IPS-20b (cell line): ENCODE measurements around the gene VOPP1.

Experiments used
- H3K27ac ChIP-seq: one replicate; pipeline ENCODE4 v1.5.1; 2013; ENCODE audit warnings: low read length
- H3K27me3 ChIP-seq: 2 replicates; pipeline ENCODE4 v1.6.1; 2013; ENCODE audit warnings: mild to moderate bottlenecking, low read length, inconsistent platforms; ENCODE audit not compliant: insufficient read depth
- H3K36me3 ChIP-seq: 2 replicates; pipeline ENCODE4 v1.6.1; 2013; ENCODE audit warnings: low read depth, mild to moderate bottlenecking, inconsistent platforms, low read length, moderate library complexity; ENCODE audit not compliant: insufficient read depth
- H3K4me1 ChIP-seq: 2 replicates; pipeline ENCODE4 v1.6.1; 2013; ENCODE audit warnings: mild to moderate bottlenecking, control low read depth, inconsistent platforms, low read length, moderate library complexity; ENCODE audit not compliant: insufficient read depth
- H3K4me3 ChIP-seq: 2 replicates; pipeline ENCODE4 v1.5.1; 2013; ENCODE audit warnings: mild to moderate bottlenecking, low read length, inconsistent platforms
- H3K9ac ChIP-seq: 2 replicates; pipeline ENCODE4 v1.6.1; 2013; ENCODE audit warnings: low read depth, mild to moderate bottlenecking, inconsistent platforms, low read length, moderate library complexity
- H3K9me3 ChIP-seq: 2 replicates; pipeline ENCODE4 v1.6.1; 2013; ENCODE audit warnings: mild to moderate bottlenecking, low read depth, low read length, inconsistent platforms; ENCODE audit not compliant: insufficient read depth

The VOPP1 gene

GRCh38 chr7:55501611-55502010 lies 70.7 kb downstream of the VOPP1 start:
- no peak overlapping the region for H3K27ac ChIP-seq
- peaks cover 13% of the 10 kb centered on the region for H3K36me3 ChIP-seq
- H3K9ac ChIP-seq: no peak overlapping the region
- H3K4me3 ChIP-seq: no peak overlapping the region
- H3K27me3 ChIP-seq: no peaks in the 10 kb centered on the region
- H3K4me1 ChIP-seq: no peaks in the 10 kb centered on the region
- H3K9me3 ChIP-seq: no peaks in the 10 kb centered on the region

- no peak overlapping the region for H3K27ac ChIP-seq
- no peaks in the 10 kb centered on the region for H3K4me1 ChIP-seq
- H3K4me3 ChIP-seq: no peak overlapping the region
- no peaks in the 10 kb centered on the region for H3K27me3 ChIP-seq
- H3K36me3 ChIP-seq: peaks cover 25% of the 10 kb centered on the region
- H3K9ac ChIP-seq: no peak overlapping the region
- H3K9me3 ChIP-seq: no peaks in the 10 kb centered on the region
Observed at GRCh38 chr7:55500117-55500756, 72.1 kb downstream of the VOPP1 start.

GRCh38 chr7:55499591-55499990 lies 72.7 kb downstream of the VOPP1 start:
- Histone ChIP-seq H3K9ac (no peak overlapping the region), H3K36me3 (peaks cover 25% of the 10 kb centered on the region), H3K27ac (no peak overlapping the region), H3K4me1 (no peaks in the 10 kb centered on the region), H3K4me3 (no peak overlapping the region), H3K27me3 (no peaks in the 10 kb centered on the region), H3K9me3 (no peaks in the 10 kb centered on the region)

GRCh38 chr7:55498770-55499169 lies 73.5 kb downstream of the VOPP1 start:
- H3K4me1 ChIP-seq: no peaks in the 10 kb centered on the region
- no peak overlapping the region for H3K9ac ChIP-seq
- H3K36me3 ChIP-seq: peaks cover 25% of the 10 kb centered on the region
- no peak overlapping the region for H3K4me3 ChIP-seq
- no peaks in the 10 kb centered on the region for H3K9me3 ChIP-seq
- no peak overlapping the region for H3K27ac ChIP-seq
- H3K27me3 ChIP-seq: no peaks in the 10 kb centered on the region

GRCh38 chr7:55498142-55498541 lies 74.2 kb downstream of the VOPP1 start:
- no peaks in the 10 kb centered on the region for H3K27me3 ChIP-seq
- H3K36me3 ChIP-seq: peaks cover 25% of the 10 kb centered on the region
- H3K4me1 ChIP-seq: no peaks in the 10 kb centered on the region
- no peaks in the 10 kb centered on the region for H3K9me3 ChIP-seq
- no peak overlapping the region for H3K27ac ChIP-seq
- H3K4me3 ChIP-seq: no peak overlapping the region
- no peak overlapping the region for H3K9ac ChIP-seq

- Histone ChIP-seq H3K9ac (no peak overlapping the region), H3K36me3 (peaks cover 25% of the 10 kb centered on the region), H3K27ac (no peak overlapping the region)
Observed at GRCh38 chr7:55497521-55497920, 74.8 kb downstream of the VOPP1 start.

GRCh38 chr7:55496906-55497305 lies 75.4 kb downstream of the VOPP1 start:
- Histone ChIP-seq H3K9me3 (no peaks in the 10 kb centered on the region), H3K36me3 (peaks cover 25% of the 10 kb centered on the region), H3K4me3 (no peak overlapping the region), H3K9ac (no peak overlapping the region), H3K27me3 (no peaks in the 10 kb centered on the region), H3K4me1 (no peaks in the 10 kb centered on the region), H3K27ac (no peak overlapping the region)

More at GRCh38 chr7:55497521-55497920, 74.8 kb downstream of the VOPP1 start:
- Histone ChIP-seq H3K9me3 (no peaks in the 10 kb centered on the region), H3K4me1 (no peaks in the 10 kb centered on the region), H3K27me3 (no peaks in the 10 kb centered on the region), H3K4me3 (no peak overlapping the region)

- no peak overlapping the region for H3K4me3 ChIP-seq
- no peaks in the 10 kb centered on the region for H3K27me3 ChIP-seq
- no peaks in the 10 kb centered on the region for H3K4me1 ChIP-seq
- H3K9ac ChIP-seq: no peak overlapping the region
- no peaks in the 10 kb centered on the region for H3K9me3 ChIP-seq
- peaks cover 44% of the 10 kb centered on the region for H3K36me3 ChIP-seq
- H3K27ac ChIP-seq: no peak overlapping the region
Observed at GRCh38 chr7:55494951-55495350, 77.4 kb downstream of the VOPP1 start.

- Histone ChIP-seq H3K36me3 (peaks cover 57% of the 10 kb centered on the region), H3K9ac (no peak overlapping the region), H3K27me3 (no peaks in the 10 kb centered on the region), H3K9me3 (no peaks in the 10 kb centered on the region), H3K4me3 (no peak overlapping the region), H3K4me1 (no peaks in the 10 kb centered on the region), H3K27ac (no peak overlapping the region)
Observed at GRCh38 chr7:55493408-55493807, 78.9 kb downstream of the VOPP1 start.

- no peaks in the 10 kb centered on the region for H3K4me1 ChIP-seq
- H3K36me3 ChIP-seq: peaks cover 51% of the 10 kb centered on the region
Observed at GRCh38 chr7:55491346-55491745, 81.0 kb downstream of the VOPP1 start.

GRCh38 chr7:55490099-55490498 lies 82.2 kb downstream of the VOPP1 start:
- no peak overlapping the region for H3K9ac ChIP-seq
- H3K36me3 ChIP-seq: peaks cover 44% of the 10 kb centered on the region
- no peak overlapping the region for H3K4me3 ChIP-seq
- H3K9me3 ChIP-seq: no peaks in the 10 kb centered on the region
- no peaks in the 10 kb centered on the region for H3K27me3 ChIP-seq
- H3K27ac ChIP-seq: no peak overlapping the region
- H3K4me1 ChIP-seq: no peaks in the 10 kb centered on the region

More at GRCh38 chr7:55491346-55491745, 81.0 kb downstream of the VOPP1 start:
- no peaks in the 10 kb centered on the region for H3K27me3 ChIP-seq
- no peak overlapping the region for H3K4me3 ChIP-seq
- H3K9me3 ChIP-seq: no peaks in the 10 kb centered on the region
- H3K9ac ChIP-seq: no peak overlapping the region
- no peak overlapping the region for H3K27ac ChIP-seq

GRCh38 chr7:55489552-55489951 lies 82.8 kb downstream of the VOPP1 start:
- Histone ChIP-seq H3K36me3 (peaks cover 45% of the 10 kb centered on the region), H3K9ac (no peak overlapping the region), H3K4me3 (no peak overlapping the region), H3K9me3 (no peaks in the 10 kb centered on the region), H3K27me3 (no peaks in the 10 kb centered on the region), H3K27ac (no peak overlapping the region), H3K4me1 (no peaks in the 10 kb centered on the region)
